Colonic mucosa (tissue), 4 donors: ENCODE measurements around the gene HOXC9. TPM values are rescaled to one million over a fixed set of nuclear protein-coding genes. Genes with fewer than 3 reads are reported as not detected.

Experiments
- DNase-seq: peaks from one replicate; pipeline ENCODE4 v3.0.0-alpha.2; 2020
- H3K27ac ChIP-seq: fragments of 200-600 bp; one replicate; pipeline ENCODE4 v1.8.0; 2021
- H3K27me3 ChIP-seq: fragments of 200-600 bp; one replicate; pipeline ENCODE4 v1.8.0; 2021
- H3K36me3 ChIP-seq: fragments of 200-600 bp; one replicate; pipeline ENCODE4 v1.8.0; 2021
- H3K4me1 ChIP-seq: fragments of 200-600 bp; one replicate; pipeline ENCODE4 v1.8.0; 2021; ENCODE audit warnings: mild to moderate bottlenecking
- H3K4me3 ChIP-seq: fragments of 200-600 bp; one replicate; pipeline ENCODE4 v1.8.0; 2021
- H3K9ac ChIP-seq, 2 donors: one replicate each; pipeline ENCODE4 v1.7.0; 2013; ENCODE audit warnings: control low read depth in 2 of 2, low read depth in 2 of 2, low read length in 2 of 2
- H3K9me3 ChIP-seq: fragments of 200-600 bp; one replicate; pipeline ENCODE4 v1.8.0; 2021
- intact Hi-C: fragments of 100-400 bp; cut with DNase I; formaldehyde crosslinking; loops from one replicate; pipeline ENCODE4 v1.14.1; 2022
- total RNA-seq, 2 donors: library from RNA; stranded (reverse); fragmentation: NEBNext Ultra II Directional in 1 of 2; extraction: Animal tissue kit (Norgen Biotek cat#: 25700) in 1 of 2; gene quantifications; one replicate each; pipeline ENCODE4 v1.2.1, GENCODE V29; 2021
- TF ChIP-seq, protein P1 (sequence below): fragments of 200-600 bp; IDR thresholded peaks from one replicate; pipeline ENCODE4 v1.8.0; 2022; ENCODE audit warnings: antibody characterized with exemption, mild to moderate bottlenecking
- donor health status: healthy.
- donor health status: DM: no; HTN: no; CAD: no.
- donor health status: DM: no; HTN: no; CAD: no.

HOXC9 gene
- total RNA-seq, 2 donors from 2014 or later: not detected

DNA sequence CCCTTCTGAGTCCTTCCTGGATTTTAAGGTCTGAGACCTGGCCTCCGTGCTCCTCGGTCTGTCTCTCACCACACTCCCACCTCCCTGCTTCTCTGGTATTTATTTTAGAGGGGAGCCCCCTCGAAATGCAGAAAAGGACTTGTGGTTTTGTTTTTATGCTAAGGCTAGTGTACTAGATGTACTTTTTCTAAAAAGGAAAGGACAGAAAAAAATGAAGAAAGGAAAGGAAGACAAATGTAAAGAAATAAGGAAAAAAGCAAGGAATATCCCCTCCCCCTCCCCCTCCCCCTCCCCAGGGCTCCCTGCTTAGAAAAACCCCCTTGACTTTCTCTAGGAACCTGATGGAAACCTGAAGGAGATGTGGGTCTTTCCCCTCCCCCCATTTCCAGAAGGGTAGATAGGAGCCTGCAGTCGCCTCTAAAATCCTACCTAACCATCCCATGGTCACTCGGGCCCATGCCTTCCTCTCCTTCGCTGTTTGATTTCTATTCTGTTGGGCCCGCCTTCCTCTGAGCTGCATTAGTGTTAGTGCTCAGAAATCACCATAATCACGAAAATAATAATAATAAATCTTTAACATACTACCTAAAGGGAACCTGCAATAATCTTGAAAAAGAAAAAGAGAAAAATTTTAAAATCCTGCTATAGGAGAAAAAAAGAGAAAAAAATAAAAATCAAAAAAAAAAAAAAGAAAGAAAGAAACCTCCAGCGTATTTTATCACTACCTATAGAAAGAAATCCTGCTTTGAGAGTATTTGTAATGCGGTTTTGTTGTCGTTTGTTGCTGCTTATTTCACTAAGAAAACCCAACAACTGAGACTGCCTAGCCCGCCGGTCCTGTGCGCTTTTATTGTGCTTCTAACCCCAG is 11.9 kb downstream of the HOXC9 start:
- no peaks in the 10 kb centered on the region for H3K9me3 ChIP-seq
- peaks cover 92% of the 10 kb centered on the region for H3K27me3 ChIP-seq
- no peak overlapping the region for H3K27ac ChIP-seq
- no peak overlapping the region for H3K9ac ChIP-seq
- TF ChIP-seq, protein P1, sequence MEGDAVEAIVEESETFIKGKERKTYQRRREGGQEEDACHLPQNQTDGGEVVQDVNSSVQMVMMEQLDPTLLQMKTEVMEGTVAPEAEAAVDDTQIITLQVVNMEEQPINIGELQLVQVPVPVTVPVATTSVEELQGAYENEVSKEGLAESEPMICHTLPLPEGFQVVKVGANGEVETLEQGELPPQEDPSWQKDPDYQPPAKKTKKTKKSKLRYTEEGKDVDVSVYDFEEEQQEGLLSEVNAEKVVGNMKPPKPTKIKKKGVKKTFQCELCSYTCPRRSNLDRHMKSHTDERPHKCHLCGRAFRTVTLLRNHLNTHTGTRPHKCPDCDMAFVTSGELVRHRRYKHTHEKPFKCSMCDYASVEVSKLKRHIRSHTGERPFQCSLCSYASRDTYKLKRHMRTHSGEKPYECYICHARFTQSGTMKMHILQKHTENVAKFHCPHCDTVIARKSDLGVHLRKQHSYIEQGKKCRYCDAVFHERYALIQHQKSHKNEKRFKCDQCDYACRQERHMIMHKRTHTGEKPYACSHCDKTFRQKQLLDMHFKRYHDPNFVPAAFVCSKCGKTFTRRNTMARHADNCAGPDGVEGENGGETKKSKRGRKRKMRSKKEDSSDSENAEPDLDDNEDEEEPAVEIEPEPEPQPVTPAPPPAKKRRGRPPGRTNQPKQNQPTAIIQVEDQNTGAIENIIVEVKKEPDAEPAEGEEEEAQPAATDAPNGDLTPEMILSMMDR: no peak
- no peak overlapping the region for H3K4me3 ChIP-seq
- H3K36me3 ChIP-seq: no peaks in the 10 kb centered on the region
- H3K4me1 ChIP-seq: no peaks in the 10 kb centered on the region
- DNase-seq: no peak
- intact Hi-C loops: no loop called here

DNA sequence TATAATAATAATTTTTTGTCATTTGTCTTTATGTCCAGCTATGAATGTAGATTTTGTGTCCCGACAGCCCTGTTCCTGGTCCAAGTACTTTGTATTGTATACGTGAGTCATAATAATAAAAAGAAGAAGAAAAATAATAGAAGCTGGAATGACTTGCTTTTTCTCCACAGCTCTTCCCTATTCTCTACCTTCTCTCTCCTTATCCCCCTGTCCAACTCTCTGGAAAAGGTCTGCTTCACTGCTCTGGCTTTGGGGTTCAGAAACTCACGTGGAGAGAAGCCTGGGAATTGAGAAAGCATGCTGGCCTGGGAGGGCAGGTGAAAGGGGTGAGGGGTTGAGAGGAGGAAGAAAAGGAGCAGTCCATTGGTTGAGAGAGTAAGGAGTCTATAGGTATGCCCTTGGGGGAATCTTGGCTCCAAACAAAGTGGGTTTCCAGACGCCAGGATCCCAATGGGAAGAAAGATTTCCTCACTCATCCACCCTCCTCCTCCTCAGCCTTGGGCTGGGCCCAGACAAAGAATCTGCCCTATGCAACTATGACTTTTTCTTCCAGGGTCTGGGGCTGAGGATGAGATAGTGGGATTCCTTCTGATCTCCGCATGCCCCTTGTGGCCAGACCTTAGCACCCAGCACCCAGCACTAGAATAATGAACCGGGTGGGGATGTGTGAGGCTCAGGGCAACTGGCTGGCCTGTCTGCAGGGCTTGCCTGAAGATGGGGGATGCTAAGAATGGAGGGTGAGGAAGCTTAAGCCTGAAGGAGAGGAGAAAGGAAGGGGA is 12.9 kb downstream of the HOXC9 start:
- intact Hi-C loops: no loop called here
- no peak for DNase-seq
- Histone ChIP-seq H3K4me3 (no peak overlapping the region), H3K27me3 (peaks cover 92% of the 10 kb centered on the region), H3K9me3 (no peaks in the 10 kb centered on the region), H3K36me3 (no peaks in the 10 kb centered on the region), H3K9ac (no peak overlapping the region), H3K4me1 (no peaks in the 10 kb centered on the region), H3K27ac (no peak overlapping the region)
- TF ChIP-seq, protein P1: no peak

DNA sequence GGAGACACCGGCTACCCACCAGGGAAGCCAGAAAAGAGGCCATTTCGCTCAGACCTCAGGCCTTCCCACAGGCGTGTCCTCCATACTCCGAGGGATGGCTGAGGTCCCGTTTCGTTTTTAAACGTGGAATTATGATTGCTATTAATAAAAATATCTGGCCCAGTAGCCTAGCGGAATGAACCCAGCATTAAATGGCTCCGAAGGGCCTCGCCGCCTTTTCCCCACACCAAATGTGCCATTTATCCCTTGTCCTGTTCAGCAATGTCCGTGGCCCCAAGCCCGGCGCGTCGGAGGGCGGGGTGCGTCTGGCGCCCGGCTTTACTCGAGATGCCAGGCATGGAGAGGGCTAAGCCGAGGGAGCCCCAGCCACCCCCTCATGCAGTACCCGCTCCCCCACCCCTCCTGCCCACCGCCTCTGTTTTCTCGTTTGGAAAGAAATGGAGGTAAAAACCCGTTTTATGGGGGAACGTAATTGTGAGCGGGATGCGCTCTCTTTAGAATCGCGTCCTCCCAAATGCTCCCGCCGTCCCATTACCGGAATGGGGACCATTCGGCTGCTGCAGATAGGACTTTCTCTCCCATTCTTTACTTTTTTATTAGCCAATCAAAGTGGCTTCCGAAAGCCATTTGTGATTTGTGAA is 14.5 kb downstream of the HOXC9 start:
- no peak for DNase-seq

DNA sequence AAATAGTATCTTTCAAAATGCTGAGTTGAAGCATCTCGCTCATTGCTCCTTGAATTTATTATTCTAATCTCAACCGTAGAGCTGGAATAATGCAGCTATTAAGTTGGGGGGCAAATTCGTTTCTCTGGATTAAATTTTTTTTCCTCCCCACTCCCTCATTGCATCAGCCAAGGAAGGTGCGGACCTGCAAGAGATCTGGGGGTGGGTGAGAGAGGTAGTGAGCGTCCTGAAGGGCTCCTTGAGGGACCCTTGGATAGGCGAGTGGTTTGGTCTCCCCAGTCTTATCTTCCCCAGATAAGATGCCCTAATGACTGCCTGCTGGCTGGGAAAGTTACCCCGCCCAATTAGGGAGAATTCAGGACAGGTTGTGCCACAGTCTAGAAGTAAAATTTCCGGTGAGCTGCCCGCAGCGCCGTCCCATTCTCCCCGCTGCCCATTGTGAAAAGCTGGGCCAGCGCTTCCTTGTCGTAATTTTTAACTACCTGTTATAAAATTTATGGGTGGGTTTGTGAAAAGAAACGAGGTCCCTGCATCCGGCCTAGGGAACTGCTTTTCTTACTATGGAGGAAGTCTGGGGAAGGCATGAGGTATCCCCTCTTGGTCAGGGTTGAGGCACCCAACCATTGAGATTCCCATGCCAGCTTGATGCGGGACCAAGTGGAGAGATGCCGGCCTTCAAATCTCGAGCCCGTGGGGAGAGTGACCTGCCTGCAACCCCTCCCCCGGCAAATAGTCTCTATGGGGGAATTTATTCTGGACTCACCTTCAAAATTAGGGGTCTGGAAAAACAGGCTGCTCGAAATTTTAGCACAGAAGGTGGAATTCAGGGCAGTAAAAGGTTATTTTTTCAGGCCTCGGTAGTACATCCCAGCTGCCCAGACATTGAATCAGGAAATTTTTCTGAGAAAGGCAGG is 15.3 kb downstream of the HOXC9 start:
- Histone ChIP-seq H3K27ac (no peak overlapping the region), H3K4me1 (peaks cover 6% of the 10 kb centered on the region), H3K9ac (no peak overlapping the region), H3K4me3 (no peak overlapping the region), H3K27me3 (peaks cover 95% of the 10 kb centered on the region), H3K9me3 (no peaks in the 10 kb centered on the region), H3K36me3 (no peaks in the 10 kb centered on the region)
- TF ChIP-seq, protein P1: no peak
- no peak for DNase-seq
- intact Hi-C loops: no loop called here

More for the DNA sequence above, 14.5 kb downstream of the HOXC9 start:
- Histone ChIP-seq H3K36me3 (no peaks in the 10 kb centered on the region), H3K27me3 (peaks cover 95% of the 10 kb centered on the region), H3K9ac (no peak overlapping the region), H3K27ac (no peak overlapping the region), H3K4me3 (no peak overlapping the region), H3K9me3 (no peaks in the 10 kb centered on the region), H3K4me1 (peaks cover 6% of the 10 kb centered on the region)
- intact Hi-C loops: no loop called here
- TF ChIP-seq, protein P1: no peak
